MCF 10A (cell line): Measurements from ENCODE around the gene CLEC4F. TPM values are rescaled to one million over a fixed set of nuclear protein-coding genes. Genes with fewer than 3 reads are reported as not detected.

ENCODE experiments used
- BruUV-seq: library from RNA; stranded (reverse); fragments of 400-500 nt; replicated peaks from 2 replicates; lab custom pipeline; 2021; lab: Mats Ljungman, UMichigan
- CTCF ChIA-PET: fragments of 300-600 bp; sonication (Branson Sonifier 250); formaldehyde crosslinking; extraction: SDS; loops from one replicate; lab custom pipeline; 2021; ENCODE audit warnings: antibody characterized with exemption, inconsistent platforms; lab: Yijun Ruan, JAX
- POLR2A ChIA-PET: fragments of 300-600, 350-650 bp; sonication (Branson Sonifier 250); formaldehyde crosslinking; extraction: SDS; loops from one replicate; lab custom pipeline; 2020; ENCODE audit warnings: antibody characterized with exemption, inconsistent platforms; lab: Yijun Ruan, JAX
- DNase-seq: peaks from one replicate; pipeline ENCODE4 v3.0.0-alpha.2; 2018; ENCODE audit not compliant: unreplicated experiment
- H3K27ac Mint-ChIP-seq: one replicate; pipeline ENCODE4 v1.8.0; 2022; ENCODE audit warnings: mild to moderate bottlenecking, low read depth, mixed read lengths; ENCODE audit not compliant: unreplicated experiment
- H3K27me3 Mint-ChIP-seq: one replicate; pipeline ENCODE4 v1.8.0; 2022; ENCODE audit warnings: mixed read lengths; ENCODE audit not compliant: insufficient read depth, unreplicated experiment
- H3K36me3 Mint-ChIP-seq: one replicate; pipeline ENCODE4 v1.8.0; 2022; ENCODE audit warnings: mild to moderate bottlenecking, moderate library complexity, mixed read lengths; ENCODE audit not compliant: insufficient read depth, unreplicated experiment
- H3K4me1 Mint-ChIP-seq: one replicate; pipeline ENCODE4 v1.8.0; 2022; ENCODE audit warnings: mixed read lengths; ENCODE audit not compliant: insufficient read depth, unreplicated experiment
- H3K4me3 Mint-ChIP-seq: one replicate; pipeline ENCODE4 v1.8.0; 2022; ENCODE audit warnings: mild to moderate bottlenecking, moderate library complexity, mixed read lengths; ENCODE audit not compliant: unreplicated experiment
- H3K9me3 Mint-ChIP-seq: one replicate; pipeline ENCODE4 v1.8.0; 2022; ENCODE audit warnings: mixed read lengths; ENCODE audit not compliant: unreplicated experiment
- intact Hi-C: fragments of 100-400 bp; cut with micrococcal nuclease; formaldehyde crosslinking; loops from 2 replicates; pipeline ENCODE4 v1.14.1; 2022
- total RNA-seq: library from RNA; stranded (reverse); gene quantifications from 2 replicates; pipeline ENCODE4 v1.2.3, GENCODE V29; 2022
- TF ChIP-seq, protein P1 (sequence below): fragments of 200-600 bp; IDR thresholded peaks from one replicate; pipeline ENCODE4 v1.8.0; 2022; ENCODE audit warnings: antibody characterized with exemption, mild to moderate bottlenecking; ENCODE audit not compliant: unreplicated experiment

Gene CLEC4F
- total RNA-seq, 1 experiment from 2014 or later = not detected

DNA sequence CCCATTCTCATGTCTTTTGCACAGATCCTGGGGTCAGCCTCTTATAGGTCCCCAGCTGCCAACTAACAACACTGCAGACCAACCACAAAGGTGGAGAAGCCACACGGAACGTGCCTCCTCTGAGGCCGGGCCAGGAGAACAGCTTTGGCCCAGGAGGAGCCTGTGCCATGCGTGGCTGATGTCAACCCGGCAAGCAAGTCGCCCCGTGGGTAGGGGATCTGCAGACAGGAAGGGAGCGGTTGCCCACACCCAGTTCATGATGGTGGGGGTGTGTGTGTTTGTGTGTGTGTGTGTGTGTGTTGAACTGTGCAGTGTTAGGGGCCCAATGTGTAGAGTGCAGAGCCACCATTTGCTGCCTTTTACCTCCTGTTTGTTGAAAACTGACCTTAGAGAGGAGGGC is 2.4 kb upstream of the CLEC4F start:
- ChIA-PET CTCF (no interaction called here), POLR2A (no interaction called here)
- no TSS peak for BruUV-seq
- Mint-ChIP-seq H3K27ac (no peak overlapping the region), H3K27me3 (peaks cover 50% of the 10 kb centered on the region), H3K4me1 (no peaks in the 10 kb centered on the region), H3K36me3 (no peaks in the 10 kb centered on the region), H3K9me3 (no peaks in the 10 kb centered on the region), H3K4me3 (no peak overlapping the region)
- intact Hi-C loops = no loop called here
- TF ChIP-seq, protein P1, sequence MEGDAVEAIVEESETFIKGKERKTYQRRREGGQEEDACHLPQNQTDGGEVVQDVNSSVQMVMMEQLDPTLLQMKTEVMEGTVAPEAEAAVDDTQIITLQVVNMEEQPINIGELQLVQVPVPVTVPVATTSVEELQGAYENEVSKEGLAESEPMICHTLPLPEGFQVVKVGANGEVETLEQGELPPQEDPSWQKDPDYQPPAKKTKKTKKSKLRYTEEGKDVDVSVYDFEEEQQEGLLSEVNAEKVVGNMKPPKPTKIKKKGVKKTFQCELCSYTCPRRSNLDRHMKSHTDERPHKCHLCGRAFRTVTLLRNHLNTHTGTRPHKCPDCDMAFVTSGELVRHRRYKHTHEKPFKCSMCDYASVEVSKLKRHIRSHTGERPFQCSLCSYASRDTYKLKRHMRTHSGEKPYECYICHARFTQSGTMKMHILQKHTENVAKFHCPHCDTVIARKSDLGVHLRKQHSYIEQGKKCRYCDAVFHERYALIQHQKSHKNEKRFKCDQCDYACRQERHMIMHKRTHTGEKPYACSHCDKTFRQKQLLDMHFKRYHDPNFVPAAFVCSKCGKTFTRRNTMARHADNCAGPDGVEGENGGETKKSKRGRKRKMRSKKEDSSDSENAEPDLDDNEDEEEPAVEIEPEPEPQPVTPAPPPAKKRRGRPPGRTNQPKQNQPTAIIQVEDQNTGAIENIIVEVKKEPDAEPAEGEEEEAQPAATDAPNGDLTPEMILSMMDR = no peak
- no peak for DNase-seq

DNA sequence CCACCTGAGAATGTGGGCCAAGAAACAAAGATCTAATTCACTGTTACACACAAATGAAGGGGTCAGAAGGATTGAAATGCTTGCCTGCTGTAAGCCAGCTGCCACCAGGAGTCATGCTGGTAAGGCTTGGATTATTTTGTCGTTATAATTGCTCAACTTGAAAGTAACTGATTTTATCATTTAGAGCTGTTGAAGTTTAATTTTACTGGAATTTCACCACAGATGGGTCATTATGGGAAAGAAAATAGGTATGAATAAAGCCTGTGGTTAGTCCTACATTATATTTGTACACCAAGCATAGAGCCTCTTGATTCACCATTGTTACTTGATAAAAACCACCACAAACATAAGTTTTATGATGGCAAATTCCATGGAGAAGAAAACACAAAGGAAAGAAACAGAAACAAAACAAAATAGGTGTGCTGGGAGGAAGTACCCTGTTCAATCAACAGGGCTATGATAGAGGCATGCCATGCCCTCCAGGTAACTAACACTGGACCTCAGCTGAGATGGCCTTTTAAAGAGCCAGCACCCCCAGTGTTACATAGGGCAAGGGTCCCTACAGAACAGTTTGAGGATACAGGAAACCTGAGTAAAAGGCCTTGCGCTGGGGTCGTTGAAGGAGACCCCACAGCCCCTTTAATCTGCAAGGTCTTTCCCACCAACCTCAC is 3.0 kb downstream of the CLEC4F start:
- Mint-ChIP-seq H3K4me1 (no peaks in the 10 kb centered on the region), H3K4me3 (no peak overlapping the region), H3K9me3 (no peaks in the 10 kb centered on the region), H3K27ac (no peak overlapping the region), H3K36me3 (no peaks in the 10 kb centered on the region), H3K27me3 (peaks cover 83% of the 10 kb centered on the region)
- ChIA-PET CTCF (interaction anchor here (0.7 kb wide), 1 partner anchor 135 kb away, joined by 4 read pairs; no protein-coding TSS in a partner anchor), POLR2A (no interaction called here)
- DNase-seq = no peak
- no TSS peak for BruUV-seq
- intact Hi-C loops = no loop called here
- TF ChIP-seq, protein P1 = no peak

DNA sequence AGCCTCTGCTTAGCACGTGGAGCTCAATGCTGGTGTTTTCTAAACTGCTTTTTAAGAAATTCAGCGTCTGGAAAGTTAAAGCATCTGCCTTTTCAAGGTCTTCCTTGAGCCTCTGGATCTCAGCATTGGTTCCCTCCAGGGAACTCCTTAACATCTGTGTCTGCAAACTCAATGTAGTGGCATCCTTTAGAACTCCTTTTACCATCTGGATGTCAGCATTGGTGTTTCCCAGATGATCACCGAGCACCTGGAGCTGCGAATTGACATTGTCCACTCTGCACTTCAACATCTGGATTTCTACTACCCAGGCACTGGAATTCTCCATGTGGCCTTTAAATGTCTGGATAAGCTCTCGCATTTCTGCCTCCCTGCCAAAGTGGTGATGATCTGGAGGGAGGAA is 3.7 kb downstream of the CLEC4F start:
- intact Hi-C loops = no loop called here
- no TSS peak for BruUV-seq
- Mint-ChIP-seq H3K4me3 (no peak overlapping the region), H3K27me3 (peaks cover 86% of the 10 kb centered on the region), H3K9me3 (no peaks in the 10 kb centered on the region), H3K27ac (no peak overlapping the region), H3K4me1 (no peaks in the 10 kb centered on the region), H3K36me3 (no peaks in the 10 kb centered on the region)
- ChIA-PET CTCF (interaction anchor here (1.0 kb wide), 1 partner anchor 131 kb away, joined by 3 read pairs; no protein-coding TSS in a partner anchor), POLR2A (interaction anchor here (0.7 kb wide), 1 partner anchor 220 kb away, joined by 3 read pairs; no protein-coding TSS in a partner anchor)
- no peak for DNase-seq
- TF ChIP-seq, protein P1 = no peak

DNA sequence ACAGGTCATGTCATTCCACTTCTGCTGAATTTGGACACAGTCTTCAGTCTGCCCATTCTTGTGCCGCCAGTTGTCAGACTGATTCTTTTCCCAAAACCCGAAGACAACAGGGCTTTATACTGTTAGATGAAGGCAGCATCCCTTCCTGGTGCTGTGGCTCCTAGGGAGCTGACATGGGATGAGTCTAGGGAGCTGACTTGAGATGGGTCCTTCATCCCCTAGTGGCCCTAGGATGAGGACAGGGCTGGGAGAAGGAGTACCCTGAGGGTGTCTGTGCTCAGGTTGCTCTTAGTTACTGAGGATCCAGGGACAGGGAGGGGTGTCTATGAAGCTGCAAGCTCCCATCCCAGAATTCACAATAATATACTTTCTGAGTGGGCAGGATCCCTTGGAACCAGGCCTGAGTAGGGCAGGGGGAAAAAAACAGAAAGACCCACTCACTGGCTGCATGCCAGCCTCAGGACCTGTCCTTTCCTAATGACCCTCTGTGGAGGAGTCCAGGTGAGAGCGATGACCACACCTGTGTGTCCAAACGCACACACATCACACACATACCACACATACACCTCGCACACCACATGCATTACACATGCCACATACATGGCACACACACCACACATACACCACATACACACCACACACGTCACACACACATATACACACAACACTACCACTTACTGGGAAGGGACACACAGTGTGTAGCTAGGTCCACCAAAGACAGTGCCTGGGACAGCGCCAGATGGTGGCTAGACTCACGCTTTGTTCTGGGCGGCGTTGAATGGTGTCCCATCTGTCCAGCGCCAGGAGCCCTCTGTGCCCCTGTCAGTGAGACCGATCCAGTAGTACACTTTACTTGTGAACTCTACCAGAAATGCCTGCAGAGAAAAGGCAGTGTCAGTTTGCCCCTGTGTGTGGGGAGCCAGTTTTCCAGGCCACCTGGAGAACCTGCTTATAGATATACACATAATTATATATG is 11.1 kb downstream of the CLEC4F start:
- TF ChIP-seq, protein P1 = no peak
- BruUV-seq = no TSS peak

More for the DNA sequence above, 11.1 kb downstream of the CLEC4F start:
- Mint-ChIP-seq H3K36me3 (no peaks in the 10 kb centered on the region), H3K4me1 (no peaks in the 10 kb centered on the region), H3K9me3 (no peaks in the 10 kb centered on the region), H3K27ac (no peak overlapping the region), H3K27me3 (peaks cover 54% of the 10 kb centered on the region), H3K4me3 (no peak overlapping the region)
- CTCF ChIA-PET = no interaction called here
- POLR2A ChIA-PET = no interaction called here
- DNase-seq = no peak
- intact Hi-C loops = no loop called here
